K562 (cell line): ENCODE measurements around the gene CCDC187.

Experiments used
- CREM ChIP-seq: IDR thresholded peaks from 2 replicates; pipeline ENCODE4 v1.6.1; 2014; ENCODE audit warnings: antibody characterized with exemption, low read depth
- CTCF ChIP-seq, 3 experiments: IDR thresholded peaks in 2 of 3; conservative IDR thresholded peaks in 1 of 3; 2 replicates each; pipeline ENCODE4 v1.5.1; 2011 to 2012; ENCODE audit warnings: low read length in 3 of 3, mild to moderate bottlenecking in 3 of 3, control low read depth in 2 of 3, improper control_type of control experiment in 1 of 3, inconsistent platforms in 1 of 3, low read depth in 1 of 3, mixed read lengths in 1 of 3, moderate library complexity in 1 of 3; ENCODE audit not compliant: insufficient read depth in 2 of 3
- EP400 ChIP-seq: fragments of 450-650 bp; IDR thresholded peaks from 2 replicates; pipeline ENCODE4 v1.6.1; 2017; ENCODE audit warnings: antibody characterized with exemption, mild to moderate bottlenecking, moderate library complexity
- ETV6 ChIP-seq, 3 experiments: fragments of 150-350 bp in 1 of 3; sonication (generic) in 1 of 3; formaldehyde crosslinking in 1 of 3; IDR thresholded peaks; 2 replicates each; pipeline versions ENCODE4 v1.6.1 to v1.8.0; 2014 to 2022; ENCODE audit warnings: borderline replicate concordance in 2 of 3, low read depth in 2 of 3, antibody characterized with exemption in 1 of 3, low read length in 1 of 3, mild to moderate bottlenecking in 1 of 3, missing genetic modification reagents in 1 of 3
- MAX ChIP-seq: sonication (generic); formaldehyde crosslinking; IDR thresholded peaks from 2 replicates; pipeline ENCODE4 v1.9.0; 2022; ENCODE audit warnings: mild to moderate bottlenecking, missing genetic modification reagents
- MYBL2 ChIP-seq, 2 experiments: fragments of 450-650 bp in 1 of 2; sonication (generic) in 1 of 2; formaldehyde crosslinking in 1 of 2; IDR thresholded peaks; 2 replicates each; pipeline versions ENCODE4 v1.6.1 to v1.8.1; 2017 to 2022; ENCODE audit warnings: borderline replicate concordance in 1 of 2, inconsistent platforms in 1 of 2, low read depth in 1 of 2, mild to moderate bottlenecking in 1 of 2, missing genetic modification reagents in 1 of 2, moderate library complexity in 1 of 2
- NFYB ChIP-seq: IDR thresholded peaks from 2 replicates; pipeline ENCODE4 v1.6.1; 2011; ENCODE audit warnings: mild to moderate bottlenecking, moderate library complexity; ENCODE audit not compliant: insufficient read length; ENCODE audit errors: extremely low read depth
- POLR2A ChIP-seq: fragments of 450-650 bp; conservative IDR thresholded peaks from 2 replicates; pipeline ENCODE4 v1.6.1; 2016
- RAD21 ChIP-seq, 2 experiments: fragments of 250-450 bp in 1 of 2; fragments of 450-650 bp in 1 of 2; sonication (Bioruptor Pico) in 1 of 2; formaldehyde crosslinking in 1 of 2; IDR thresholded peaks in 1 of 2; conservative IDR thresholded peaks in 1 of 2; 2 replicates each; pipeline versions ENCODE4 v1.4.0 to v1.8.0; 2020 to 2022; ENCODE audit warnings: mild to moderate bottlenecking in 2 of 2, moderate library complexity in 1 of 2
- TOE1 ChIP-seq, 2 experiments: fragments of 450-650 bp in 1 of 2; sonication (generic) in 1 of 2; formaldehyde crosslinking in 1 of 2; IDR thresholded peaks; 2 replicates each; pipeline versions ENCODE4 v1.7.1 to v1.8.0; 2016 to 2022; ENCODE audit warnings: borderline replicate concordance in 2 of 2, mild to moderate bottlenecking in 2 of 2, antibody characterized with exemption in 1 of 2, inconsistent platforms in 1 of 2, low read depth in 1 of 2, missing genetic modification reagents in 1 of 2, moderate library complexity in 1 of 2
- UBTF ChIP-seq, 2 experiments: IDR thresholded peaks; 2 replicates each; pipeline ENCODE4 v1.6.1; 2012; ENCODE audit warnings: improper control_type of control experiment in 2 of 2, low read depth in 2 of 2, low read length in 2 of 2, borderline replicate concordance in 1 of 2
- ZBTB33 ChIP-seq: sonication (generic); formaldehyde crosslinking; IDR thresholded peaks from 2 replicates; pipeline ENCODE4 v1.8.1; 2023; ENCODE audit warnings: mild to moderate bottlenecking, missing genetic modification reagents
- ZNF274 ChIP-seq: IDR thresholded peaks from 2 replicates; pipeline ENCODE4 v1.6.1; 2011; ENCODE audit warnings: low read depth, mild to moderate bottlenecking, low read length, moderate library complexity, borderline replicate concordance

- TF ChIP-seq UBTF (IDR thresholded peaks at IDR 0.05; ENCODE audit: borderline replicate concordance in 1 of 2, low read depth in 2 of 2, low read length in 2 of 2) (no peak), ETV6 (IDR thresholded peaks at IDR 0.05; ENCODE audit: borderline replicate concordance in 1 of 2, low read depth in 2 of 2, low read length in 1 of 2) (no peak), ETV6 (CRISPR knock-in tag; IDR thresholded peaks at IDR 0.05; ENCODE audit: borderline replicate concordance) (no peak), NFYB (no peak), CTCF (IDR thresholded peaks at IDR 0.05 in 2 of 3, conservative IDR thresholded peaks at IDR 0.05 in 1 of 3; ENCODE audit: insufficient read depth in 2 of 3, low read depth in 1 of 3, low read length in 3 of 3) (no peak), EP400 (no peak), RAD21 (CRISPR knock-in tag; conservative IDR thresholded peaks at IDR 0.05 in 1 of 2, IDR thresholded peaks at IDR 0.05 in 1 of 2) (no peak), TOE1 (IDR thresholded peaks at IDR 0.05; ENCODE audit: borderline replicate concordance) (no peak), TOE1 (CRISPR knock-in tag; IDR thresholded peaks at IDR 0.05; ENCODE audit: borderline replicate concordance, low read depth) (no peak), ZNF274 (no peak), MYBL2 (IDR thresholded peaks at IDR 0.05; ENCODE audit: low read depth) (no peak), MYBL2 (CRISPR knock-in tag; IDR thresholded peaks at IDR 0.05; ENCODE audit: borderline replicate concordance) (no peak), MAX (no peak), ZBTB33 (CRISPR knock-in tag) (no peak), CREM (no peak), POLR2A (no peak)
Measured at GRCh38 chr9:136235709-136236455, 68.0 kb downstream of the CCDC187 start.
